DMS79 treated with DMSO at 0.1 percent for 48 hours (cell line): ENCODE results near the gene GDF9.

Experiments
- DNase-seq: peaks from one replicate; lab custom pipeline; 2025; lab: John Stamatoyannopoulos, UW

Gene GDF9

GRCh38 chr5:132816554-132816953, 49.7 kb downstream of the GDF9 start:
- DNase-seq: no peak

GRCh38 chr5:132816083-132816482, 50.2 kb downstream of the GDF9 start:
- DNase-seq: no peak

GRCh38 chr5:132815454-132815853, 50.8 kb downstream of the GDF9 start:
- no peak for DNase-seq

- no peak for DNase-seq
Observed at GRCh38 chr5:132814503-132815294, 51.6 kb downstream of the GDF9 start.

- no peak for DNase-seq
Observed at GRCh38 chr5:132813599-132814502, 52.4 kb downstream of the GDF9 start.

- peak; percentile 29 for DNase-seq
Observed at GRCh38 chr5:132812781-132813598, 53.3 kb downstream of the GDF9 start, which contains the start of gene SOWAHA. TSS of gene SOWAHA (plus strand) at chr5:132813302. CDS start at chr5:132813622, 320 bp downstream.

GRCh38 chr5:132812123-132812765, 54.0 kb downstream of the GDF9 start:
- peak; percentile 29 for DNase-seq
